NCI-H146 (cell line): ENCODE measurements around the gene CDK11B.
"Not testable (repeated sequence)": the region's sequence is repeated elsewhere in the genome, so short reads cannot be mapped to it uniquely, and the experiment has no call there.

Experiments used
- DNase-seq: peaks from one replicate; lab custom pipeline; 2025; lab: John Stamatoyannopoulos, UW

CDK11B gene

GRCh38 chr1:1599030-1599934, 59.5 kb downstream of the CDK11B start:
- peak; percentile 42 for DNase-seq

GRCh38 chr1:1598720-1599029, 60.1 kb downstream of the CDK11B start:
- DNase-seq = no peak

GRCh38 chr1:1598051-1598719, 60.6 kb downstream of the CDK11B start:
- DNase-seq = no peak

- DNase-seq = no peak
Observed at GRCh38 chr1:1597275-1597930, 61.4 kb downstream of the CDK11B start.

DNA sequence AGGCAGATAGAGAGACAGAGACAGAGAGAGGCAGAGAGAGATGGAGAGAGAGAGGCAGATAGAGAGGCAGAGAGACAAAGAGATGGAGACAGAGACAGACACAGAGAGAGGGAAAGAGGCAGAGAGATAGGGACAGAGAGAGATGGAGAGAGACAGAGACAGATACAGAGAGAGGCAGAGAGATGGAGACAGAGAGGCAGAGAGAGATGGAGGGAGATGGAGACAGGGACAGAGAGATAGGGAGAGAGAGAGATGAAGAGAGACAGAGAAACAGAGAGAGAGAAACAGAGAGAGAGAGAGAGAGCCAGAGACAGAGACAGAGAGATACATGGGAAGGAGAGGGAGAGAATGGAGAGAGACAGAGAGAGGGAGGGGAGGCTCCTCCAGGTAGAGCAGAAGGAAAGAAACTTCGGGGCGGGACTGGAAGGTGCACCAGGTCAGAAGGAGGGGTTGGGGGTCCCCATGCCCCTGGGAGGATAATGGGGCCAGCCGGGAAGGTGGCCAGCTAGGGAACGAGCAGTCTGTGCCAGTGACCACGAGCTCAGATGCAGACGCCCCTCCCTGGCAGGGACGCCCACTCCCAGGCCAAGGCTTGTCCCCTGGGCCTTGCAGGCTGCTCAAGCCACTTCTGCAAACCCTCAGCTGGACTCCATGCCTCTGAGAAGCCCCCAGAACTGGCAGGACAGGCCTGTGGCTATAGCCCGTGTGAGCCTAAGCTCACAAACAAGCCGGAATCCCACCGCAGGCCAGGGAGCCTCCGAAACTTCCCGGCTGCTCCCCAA, 62.1 kb downstream of the CDK11B start:
- no peak for DNase-seq

DNA sequence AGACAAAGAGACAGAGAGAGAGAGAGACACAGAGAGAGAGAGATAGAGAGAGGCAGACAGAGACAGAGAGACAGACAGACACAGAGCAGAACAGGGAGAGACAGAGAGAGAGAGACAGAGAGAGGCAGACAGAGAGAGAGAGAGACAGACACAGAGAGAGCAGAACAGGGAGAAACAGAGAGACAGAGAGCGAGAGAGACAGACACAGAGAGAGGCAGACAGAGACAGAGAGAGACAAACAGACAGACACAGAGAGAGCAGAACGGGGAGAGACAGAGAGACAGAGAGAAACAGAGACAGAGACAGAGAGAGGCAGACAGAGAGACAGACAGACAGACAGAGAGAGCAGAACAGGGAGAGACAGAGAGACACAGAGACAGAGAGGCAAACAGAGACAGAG, 63.5 kb downstream of the CDK11B start:
- not testable (repeated sequence) for DNase-seq

DNA sequence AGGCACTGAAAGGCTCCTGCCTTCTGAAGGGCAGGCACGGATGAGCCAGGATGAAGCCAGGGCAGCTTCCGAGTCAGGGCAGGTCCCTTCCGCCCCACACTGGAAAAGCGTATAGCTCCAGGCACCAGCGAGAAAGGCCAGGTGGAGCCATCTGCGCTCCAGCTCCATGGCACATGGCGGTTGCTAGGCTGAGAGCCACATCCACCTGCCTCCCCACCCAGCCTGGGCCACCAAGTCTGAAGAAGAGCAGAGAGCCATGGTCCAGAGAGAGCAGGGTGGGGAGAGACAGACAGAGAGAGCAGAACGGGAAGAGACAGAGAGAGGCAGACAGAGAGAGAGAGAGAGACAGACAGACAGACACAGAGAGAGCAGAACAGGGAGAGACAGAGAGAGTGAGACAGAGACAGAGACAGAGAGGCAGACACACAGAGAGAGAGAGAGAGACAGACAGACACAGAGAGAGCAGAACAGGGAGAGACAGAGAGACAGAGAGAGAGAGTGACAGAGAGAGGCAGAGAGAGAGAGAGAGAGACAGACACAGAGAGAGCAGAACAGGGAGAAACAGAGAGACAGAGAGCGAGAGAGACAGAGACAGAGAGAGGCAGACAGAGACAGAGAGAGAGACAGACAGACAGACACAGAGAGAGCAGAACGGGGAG, 64.1 kb downstream of the CDK11B start:
- DNase-seq = peak; percentile 56

DNA sequence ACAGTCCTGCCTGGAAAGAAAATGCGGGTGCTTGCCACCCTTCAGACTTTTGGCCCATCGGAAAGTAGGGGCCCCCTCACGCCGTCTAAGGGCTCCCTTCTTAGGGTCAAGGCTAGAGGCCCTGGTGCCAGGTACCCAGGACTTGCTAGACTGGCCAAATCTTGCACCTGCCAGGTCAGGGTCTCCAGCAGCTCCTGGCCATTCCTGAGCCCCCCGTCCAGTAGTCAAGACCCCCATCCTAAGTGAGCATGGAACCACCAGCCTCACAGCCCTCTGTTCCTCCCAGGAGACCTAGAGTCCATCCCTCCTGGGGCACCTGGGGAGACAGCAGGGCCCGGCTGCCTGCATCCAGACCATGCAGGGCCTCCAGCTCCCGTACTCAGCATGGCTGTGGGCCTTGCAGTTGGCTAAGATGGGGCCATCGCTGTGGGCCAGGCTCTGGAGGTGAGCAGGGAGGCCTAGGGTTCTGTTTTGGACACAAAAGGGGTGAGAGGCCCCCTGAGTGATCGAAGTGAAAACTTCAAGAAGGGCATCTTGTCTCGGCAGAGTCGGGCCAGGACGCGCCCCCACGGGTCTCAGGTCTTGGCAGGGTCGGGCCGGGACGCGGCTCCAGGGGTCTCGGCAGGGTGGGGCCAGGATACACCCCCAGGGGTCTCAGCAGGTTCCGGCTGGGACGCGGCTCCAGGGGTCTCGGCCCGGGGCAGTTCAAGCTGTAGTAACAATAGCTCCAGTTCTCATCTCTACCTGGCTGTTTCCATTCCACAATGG, 64.8 kb downstream of the CDK11B start:
- no peak for DNase-seq

- DNase-seq = no peak
Observed at GRCh38 chr1:1591452-1591851, 67.4 kb downstream of the CDK11B start.
